Liver (tissue), 9 donors: ENCODE measurements around the gene PCDHB14. TPM values are rescaled to one million over a fixed set of nuclear protein-coding genes. Genes with fewer than 3 reads are reported as not detected.
"Not testable (repeated sequence)": the region's sequence is repeated elsewhere in the genome, so short reads cannot be mapped to it uniquely, and the experiment has no call there.

Source experiments
- DNase-seq: peaks from one replicate; pipeline ENCODE4 v3.0.0-alpha.2; 2017; ENCODE audit warnings: low spot score
- H3K27ac ChIP-seq, 2 donors: one replicate each; pipeline ENCODE4 v1.7.0; 2013; ENCODE audit warnings: inconsistent platforms in 2 of 2, low read length in 2 of 2, control low read depth in 1 of 2, low read depth in 1 of 2, mild to moderate bottlenecking in 1 of 2
- H3K27me3 ChIP-seq, 4 donors: one replicate each; pipeline versions ENCODE4 v1.6.1 to v1.7.0; 2013; ENCODE audit warnings: low read length in 3 of 4, inconsistent platforms in 1 of 4, mild to moderate bottlenecking in 1 of 4, moderate library complexity in 1 of 4; ENCODE audit not compliant: control insufficient read depth in 4 of 4, insufficient read depth in 4 of 4
- H3K36me3 ChIP-seq, 4 donors: one replicate each; pipeline versions ENCODE4 v1.6.1 to v1.7.0; 2013; ENCODE audit warnings: low read length in 3 of 4, mild to moderate bottlenecking in 3 of 4, low read depth in 1 of 4, moderate library complexity in 1 of 4; ENCODE audit not compliant: control insufficient read depth in 4 of 4, insufficient read depth in 3 of 4
- H3K4me1 ChIP-seq, 4 donors: one replicate each; pipeline versions ENCODE4 v1.6.1 to v1.7.0; 2013; ENCODE audit warnings: low read length in 3 of 4, mild to moderate bottlenecking in 3 of 4, moderate library complexity in 1 of 4; ENCODE audit not compliant: control insufficient read depth in 4 of 4, insufficient read depth in 4 of 4
- H3K4me3 ChIP-seq, 3 donors: one replicate each; pipeline versions ENCODE4 v1.6.1 to v1.7.0; 2013; ENCODE audit warnings: low read length in 3 of 3, control low read depth in 1 of 3, low read depth in 1 of 3, mild to moderate bottlenecking in 1 of 3
- H3K9ac ChIP-seq, 2 donors: one replicate each; pipeline ENCODE4 v1.7.0; 2013; ENCODE audit warnings: low read length in 2 of 2, mild to moderate bottlenecking in 2 of 2, moderate library complexity in 2 of 2, control low read depth in 1 of 2, low read depth in 1 of 2
- H3K9me3 ChIP-seq, 4 donors: one replicate each; pipeline versions ENCODE4 v1.6.1 to v1.7.0; 2013; ENCODE audit warnings: low read length in 3 of 4; ENCODE audit not compliant: control insufficient read depth in 4 of 4
- FOXA1 ChIP-seq: IDR thresholded peaks from 2 replicates; pipeline ENCODE4 v1.6.1; 2016; ENCODE audit warnings: antibody characterized with exemption
- FOXA2 ChIP-seq: IDR thresholded peaks from 2 replicates; pipeline ENCODE4 v1.6.1; 2016; ENCODE audit warnings: antibody characterized with exemption
- GABPA ChIP-seq, 2 donors: IDR thresholded peaks in 1 of 2; conservative IDR thresholded peaks in 1 of 2; 2 replicates each; pipeline ENCODE4 v1.6.1; 2016; ENCODE audit warnings: antibody characterized with exemption in 2 of 2, mild to moderate bottlenecking in 1 of 2, moderate library complexity in 1 of 2
- HNF4A ChIP-seq, 2 donors: conservative IDR thresholded peaks; 2 replicates each; pipeline ENCODE4 v1.6.1; 2016; ENCODE audit warnings: antibody characterized with exemption in 2 of 2, mild to moderate bottlenecking in 2 of 2
- JUND ChIP-seq, 2 donors: IDR thresholded peaks; 2 replicates each; pipeline ENCODE4 v1.6.1; 2016; ENCODE audit warnings: antibody characterized with exemption in 2 of 2
- RAD21 ChIP-seq, 2 donors: IDR thresholded peaks; 2 replicates each; pipeline ENCODE4 v1.6.1; 2016; ENCODE audit warnings: antibody characterized with exemption in 2 of 2, mild to moderate bottlenecking in 2 of 2
- SP1 ChIP-seq: IDR thresholded peaks from 2 replicates; pipeline ENCODE4 v1.6.1; 2018; ENCODE audit warnings: antibody characterized with exemption, mild to moderate bottlenecking
- YY1 ChIP-seq: IDR thresholded peaks from 2 replicates; pipeline ENCODE4 v1.6.1; 2016; ENCODE audit warnings: antibody characterized with exemption, mild to moderate bottlenecking
- WGBS: extraction: QIAGEN DNeasy Blood & Tissue Kit; methylation state at CpG from one replicate; pipeline ENCODE4 v1.1.7; 2013; 5-methylcytosine and 5-hydroxymethylcytosine counted together
- polyA plus RNA-seq, 2 donors: library from polyadenylated mRNA; stranded (reverse) in 1 of 2; unstranded in 1 of 2; fragments of 200-250 nt in 1 of 2; fragments of >200 nt in 1 of 2; fragmentation: Nextera tagmentation in 1 of 2; extraction: Ambion mirVana in 1 of 2; gene quantifications; one replicate each; pipeline versions ENCODE4 v1.2.1 to v1.2.3, GENCODE V29; 2013 to 2015
- total RNA-seq, 2 donors: library from RNA; depleted of rRNA; stranded (reverse); fragments of >200 nt; gene quantifications; one replicate each; pipeline ENCODE4 v1.2.3, GENCODE V29; 2014
- TF ChIP-seq, protein P1 (sequence below): IDR thresholded peaks from 2 replicates; pipeline ENCODE4 v1.6.1; 2016; ENCODE audit warnings: antibody characterized with exemption
- TF ChIP-seq, protein P2 (sequence below): IDR thresholded peaks from 2 replicates; pipeline ENCODE4 v1.6.1; 2016; ENCODE audit warnings: antibody characterized with exemption, mild to moderate bottlenecking
- TF ChIP-seq, protein P3 (sequence below): fragments of 150-350 bp; IDR thresholded peaks from 2 replicates; pipeline ENCODE4 v1.5.1; 2017; ENCODE audit warnings: improper control_type of control experiment, low read depth, low read length; ENCODE audit not compliant: missing input control
- donor health status: healthy.
- donor health status: healthy.
- donor health status: healthy.
- donor health status: healthy.
- donor health status: healthy.

Gene PCDHB14
- total and polyA plus RNA-seq, 4 donors, result 0.10 to 0.47 (median 0.32) TPM

DNA sequence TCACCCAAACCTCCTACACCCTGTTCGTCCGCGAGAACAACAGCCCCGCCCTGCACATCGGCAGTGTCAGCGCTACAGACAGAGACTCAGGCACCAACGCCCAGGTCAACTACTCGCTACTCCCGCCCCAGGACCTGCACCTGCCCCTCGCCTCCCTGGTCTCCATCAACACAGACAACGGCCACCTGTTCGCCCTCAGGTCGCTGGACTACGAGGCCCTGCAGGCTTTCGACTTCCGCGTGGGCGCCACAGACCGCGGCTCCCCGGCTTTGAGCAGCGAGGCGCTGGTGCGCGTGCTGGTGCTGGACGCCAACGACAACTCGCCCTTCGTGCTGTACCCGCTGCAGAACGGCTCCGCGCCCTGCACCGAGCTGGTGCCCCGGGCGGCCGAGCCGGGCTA lies 22.0 kb upstream of the PCDHB14 start:
- DNase-seq, H3K4me3 ChIP-seq, H3K27ac ChIP-seq, H3K4me1 ChIP-seq, H3K9ac ChIP-seq, H3K27me3 ChIP-seq, H3K36me3 ChIP-seq: not testable (repeated sequence)
- peaks cover 18 to 38% (median 25%) of the 10 kb centered on the region in 4 donors for H3K9me3 ChIP-seq
- 26% methylated on average over 28 of the region's 38 CpGs for WGBS

- not testable (repeated sequence) for H3K27me3 ChIP-seq, H3K27ac ChIP-seq, H3K4me1 ChIP-seq, H3K9ac ChIP-seq, H3K4me3 ChIP-seq, DNase-seq, H3K36me3 ChIP-seq
- WGBS, result 31% methylated on average over 29 of the region's 35 CpGs
- H3K9me3 ChIP-seq, result peaks cover 16 to 32% (median 24%) of the 10 kb centered on the region in 4 donors
Measured at GRCh38 chr5:141201646-141202045, 21.5 kb upstream of the PCDHB14 start.

DNA sequence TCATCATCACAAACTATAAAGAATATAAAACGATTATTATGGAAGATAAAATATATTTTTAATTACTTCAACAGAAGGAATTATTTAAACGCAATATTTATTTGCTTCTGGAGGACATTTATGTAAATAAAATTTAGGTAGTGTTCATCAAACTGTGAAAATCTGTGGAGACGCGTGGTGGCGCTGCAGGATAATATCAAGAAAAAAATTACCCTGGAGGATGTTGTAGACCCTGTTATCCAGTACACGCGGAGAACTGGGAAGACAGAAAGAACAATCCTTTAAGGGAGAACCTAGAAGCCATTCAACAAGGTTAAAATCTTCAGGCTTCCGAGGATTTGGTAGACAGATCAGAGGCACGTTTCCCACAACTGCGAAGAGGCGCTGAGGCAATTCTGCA lies 14.7 kb upstream of the PCDHB14 start, which contains the start of gene PCDHB12:
Gene PCDHB12 (plus strand): TSS at position 242 of the 400 bp plus-strand sequence. CDS start 189 bp downstream, outside the sequence.
- H3K4me3 ChIP-seq, result peak within 1 kb of the TSS in 1 of 3 donors; percentile 8
- H3K9ac ChIP-seq, result no peak within 1 kb of the TSS
- no peak for TF ChIP-seq GABPA (IDR thresholded peaks at IDR 0.05 in 1 of 2, conservative IDR thresholded peaks at IDR 0.05 in 1 of 2)
- TF ChIP-seq, protein P1, sequence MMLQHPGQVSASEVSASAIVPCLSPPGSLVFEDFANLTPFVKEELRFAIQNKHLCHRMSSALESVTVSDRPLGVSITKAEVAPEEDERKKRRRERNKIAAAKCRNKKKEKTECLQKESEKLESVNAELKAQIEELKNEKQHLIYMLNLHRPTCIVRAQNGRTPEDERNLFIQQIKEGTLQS, result no peak
- no peak for TF ChIP-seq JUND (IDR thresholded peaks at IDR 0.05)
- peak in 1 of 2 donors; percentile 8 for TF ChIP-seq RAD21 (IDR thresholded peaks at IDR 0.05)
- no peak for TF ChIP-seq HNF4A (conservative IDR thresholded peaks at IDR 0.05)
- no peak for TF ChIP-seq YY1
- TF ChIP-seq FOXA1, result no peak
- no peak for TF ChIP-seq FOXA2
- no peak for TF ChIP-seq SP1
- TF ChIP-seq, protein P2, sequence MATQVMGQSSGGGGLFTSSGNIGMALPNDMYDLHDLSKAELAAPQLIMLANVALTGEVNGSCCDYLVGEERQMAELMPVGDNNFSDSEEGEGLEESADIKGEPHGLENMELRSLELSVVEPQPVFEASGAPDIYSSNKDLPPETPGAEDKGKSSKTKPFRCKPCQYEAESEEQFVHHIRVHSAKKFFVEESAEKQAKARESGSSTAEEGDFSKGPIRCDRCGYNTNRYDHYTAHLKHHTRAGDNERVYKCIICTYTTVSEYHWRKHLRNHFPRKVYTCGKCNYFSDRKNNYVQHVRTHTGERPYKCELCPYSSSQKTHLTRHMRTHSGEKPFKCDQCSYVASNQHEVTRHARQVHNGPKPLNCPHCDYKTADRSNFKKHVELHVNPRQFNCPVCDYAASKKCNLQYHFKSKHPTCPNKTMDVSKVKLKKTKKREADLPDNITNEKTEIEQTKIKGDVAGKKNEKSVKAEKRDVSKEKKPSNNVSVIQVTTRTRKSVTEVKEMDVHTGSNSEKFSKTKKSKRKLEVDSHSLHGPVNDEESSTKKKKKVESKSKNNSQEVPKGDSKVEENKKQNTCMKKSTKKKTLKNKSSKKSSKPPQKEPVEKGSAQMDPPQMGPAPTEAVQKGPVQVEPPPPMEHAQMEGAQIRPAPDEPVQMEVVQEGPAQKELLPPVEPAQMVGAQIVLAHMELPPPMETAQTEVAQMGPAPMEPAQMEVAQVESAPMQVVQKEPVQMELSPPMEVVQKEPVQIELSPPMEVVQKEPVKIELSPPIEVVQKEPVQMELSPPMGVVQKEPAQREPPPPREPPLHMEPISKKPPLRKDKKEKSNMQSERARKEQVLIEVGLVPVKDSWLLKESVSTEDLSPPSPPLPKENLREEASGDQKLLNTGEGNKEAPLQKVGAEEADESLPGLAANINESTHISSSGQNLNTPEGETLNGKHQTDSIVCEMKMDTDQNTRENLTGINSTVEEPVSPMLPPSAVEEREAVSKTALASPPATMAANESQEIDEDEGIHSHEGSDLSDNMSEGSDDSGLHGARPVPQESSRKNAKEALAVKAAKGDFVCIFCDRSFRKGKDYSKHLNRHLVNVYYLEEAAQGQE, result no peak
- TF ChIP-seq, protein P3, sequence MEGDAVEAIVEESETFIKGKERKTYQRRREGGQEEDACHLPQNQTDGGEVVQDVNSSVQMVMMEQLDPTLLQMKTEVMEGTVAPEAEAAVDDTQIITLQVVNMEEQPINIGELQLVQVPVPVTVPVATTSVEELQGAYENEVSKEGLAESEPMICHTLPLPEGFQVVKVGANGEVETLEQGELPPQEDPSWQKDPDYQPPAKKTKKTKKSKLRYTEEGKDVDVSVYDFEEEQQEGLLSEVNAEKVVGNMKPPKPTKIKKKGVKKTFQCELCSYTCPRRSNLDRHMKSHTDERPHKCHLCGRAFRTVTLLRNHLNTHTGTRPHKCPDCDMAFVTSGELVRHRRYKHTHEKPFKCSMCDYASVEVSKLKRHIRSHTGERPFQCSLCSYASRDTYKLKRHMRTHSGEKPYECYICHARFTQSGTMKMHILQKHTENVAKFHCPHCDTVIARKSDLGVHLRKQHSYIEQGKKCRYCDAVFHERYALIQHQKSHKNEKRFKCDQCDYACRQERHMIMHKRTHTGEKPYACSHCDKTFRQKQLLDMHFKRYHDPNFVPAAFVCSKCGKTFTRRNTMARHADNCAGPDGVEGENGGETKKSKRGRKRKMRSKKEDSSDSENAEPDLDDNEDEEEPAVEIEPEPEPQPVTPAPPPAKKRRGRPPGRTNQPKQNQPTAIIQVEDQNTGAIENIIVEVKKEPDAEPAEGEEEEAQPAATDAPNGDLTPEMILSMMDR, result peak; percentile 12
- 16% methylated on average over 11 of the region's 11 CpGs for whole genome bisulfite sequencing
- no peaks in the 10 kb centered on the region for H3K36me3 ChIP-seq
- H3K27ac ChIP-seq, result no peak within 1 kb of the TSS
- peaks cover 0 to 5% (median 0%) of the 10 kb centered on the region in 4 donors for H3K27me3 ChIP-seq
- DNase-seq, result no peak
- H3K4me1 ChIP-seq, result no peaks in the 10 kb centered on the region
- H3K9me3 ChIP-seq, result peaks cover 3 to 15% (median 9%) of the 10 kb centered on the region in 4 donors

GRCh38 chr5:141210281-141210680 lies 12.9 kb upstream of the PCDHB14 start:
- DNase-seq, H3K27ac ChIP-seq: not testable (repeated sequence)
- 33% methylated on average over 39 of the region's 39 CpGs for WGBS

GRCh38 chr5:141210849-141211248 lies 12.3 kb upstream of the PCDHB14 start:
- H3K36me3 ChIP-seq, H3K9ac ChIP-seq, H3K27ac ChIP-seq, H3K4me1 ChIP-seq, H3K4me3 ChIP-seq, DNase-seq, H3K27me3 ChIP-seq: not testable (repeated sequence)
- peaks cover 8 to 23% (median 18%) of the 10 kb centered on the region in 4 donors for H3K9me3 ChIP-seq
- 21% methylated on average over 20 of the region's 27 CpGs for WGBS

More at GRCh38 chr5:141210281-141210680, 12.9 kb upstream of the PCDHB14 start:
- not testable (repeated sequence) for H3K36me3 ChIP-seq, H3K27me3 ChIP-seq, H3K4me3 ChIP-seq, H3K9ac ChIP-seq, H3K4me1 ChIP-seq
- H3K9me3 ChIP-seq, result peaks cover 7 to 19% (median 15%) of the 10 kb centered on the region in 4 donors
